HCT116 (cell line): ENCODE measurements around the gene NR6A1. TPM values are rescaled to one million over a fixed set of nuclear protein-coding genes. Genes with fewer than 3 reads are reported as not detected.

Experiments used
- ATAC-seq: fragments of 200-7000 bp; cut with Tn5 transposase; 2 replicates; pipeline ENCODE4 v1.9.1; 2020; ENCODE audit warnings: mild to moderate bottlenecking, moderate library complexity
- BruUV-seq: library from RNA; stranded (reverse); fragments of 400-500 nt; replicated peaks from 2 replicates; lab custom pipeline; 2021; lab: Mats Ljungman, UMichigan
- CTCF ChIA-PET: fragments of 300-600 bp; sonication (Branson Sonifier 250); formaldehyde crosslinking; loops from one replicate; lab custom pipeline; 2021; ENCODE audit warnings: antibody characterized with exemption; lab: Charles Lee
- POLR2A ChIA-PET: fragments of 300-600, 350-600 bp; sonication (Branson Sonifier 250); formaldehyde crosslinking; loops from one replicate; lab custom pipeline; 2021; ENCODE audit warnings: antibody characterized with exemption; lab: Charles Lee
- RAD21 ChIA-PET, 2 experiments: fragments of 300-600 bp; sonication (Branson Sonifier 250); formaldehyde crosslinking; loops; one replicate each; lab custom pipeline; 2023; ENCODE audit warnings: low total read pairs in 2 of 2; ENCODE audit not compliant: uncharacterized antibody in 2 of 2, unreplicated experiment in 2 of 2, low non-redundant PET in 1 of 2; lab: Charles Lee
- DNase-seq: peaks from one replicate; pipeline ENCODE4 v3.0.0-alpha.2; 2010; ENCODE audit warnings: low read depth, low spot score
- H2AFZ ChIP-seq: fragments of 200-600 bp; shearing (Covaris generic), sonication (generic); 2 replicates; pipeline ENCODE4 v1.6.1; 2017; ENCODE audit warnings: low read depth, mixed run types, mixed read lengths, antibody characterized with exemption, low read length; ENCODE audit not compliant: poor library complexity, severe bottlenecking
- H3K27ac ChIP-seq: 2 replicates; pipeline ENCODE4 v1.5.1; 2012; ENCODE audit warnings: low read depth, low read length
- H3K27me3 ChIP-seq: fragments of 200-600 bp; sonication (generic); 2 replicates; pipeline ENCODE4 v1.6.1; 2016; ENCODE audit warnings: mixed run types, low read length, mixed read lengths; ENCODE audit not compliant: insufficient read depth
- H3K36me3 ChIP-seq, 2 experiments: fragments of 200-500 bp in 1 of 2; fragments of 200-600 bp in 1 of 2; sonication (Bioruptor generic) in 1 of 2; sonication (generic) in 1 of 2; 2 replicates each; pipeline versions ENCODE4 v1.5.1 to v1.6.1; 2014 to 2016; ENCODE audit warnings: low read length in 2 of 2, inconsistent platforms in 1 of 2, mixed read lengths in 1 of 2, mixed run types in 1 of 2; ENCODE audit not compliant: insufficient read depth in 2 of 2, control insufficient read depth in 1 of 2
- H3K4me1 ChIP-seq, 2 experiments: fragments of 200-600 bp in 1 of 2; sonication (generic) in 1 of 2; 2 replicates each; pipeline versions ENCODE4 v1.5.1 to v1.6.1; 2012 to 2017; ENCODE audit warnings: low read length in 2 of 2, inconsistent platforms in 1 of 2, mild to moderate bottlenecking in 1 of 2, mixed read lengths in 1 of 2, mixed run types in 1 of 2, moderate library complexity in 1 of 2; ENCODE audit not compliant: insufficient read depth in 2 of 2, control insufficient read depth in 1 of 2
- H3K4me2 ChIP-seq: fragments of 200-600 bp; sonication (generic); 2 replicates; pipeline ENCODE4 v1.6.1; 2017; ENCODE audit warnings: mixed run types, low read length, mixed read lengths
- H3K4me3 ChIP-seq, 2 experiments: fragments of 200-600 bp in 1 of 2; sonication (generic) in 1 of 2; replicated peaks in 1 of 2; 2 replicates each; pipeline ENCODE4 v1.5.1; 2011 to 2016; ENCODE audit warnings: low read length in 2 of 2, control low read depth in 1 of 2, low read depth in 1 of 2, mild to moderate bottlenecking in 1 of 2, mixed read lengths in 1 of 2, mixed run types in 1 of 2
- H3K79me2 ChIP-seq: fragments of 200-600 bp; sonication (generic); 2 replicates; pipeline ENCODE4 v1.6.1; 2017; ENCODE audit warnings: mild to moderate bottlenecking, mixed run types, low read length, moderate library complexity, mixed read lengths; ENCODE audit not compliant: insufficient read depth
- H3K9ac ChIP-seq: fragments of 200-600 bp; sonication (generic); 2 replicates; pipeline ENCODE4 v1.6.1; 2016; ENCODE audit warnings: low read length, mixed read lengths
- H3K9me2 ChIP-seq: fragments of 200-600 bp; sonication (generic), shearing (Covaris generic); 2 replicates; pipeline ENCODE4 v1.6.1; 2017; ENCODE audit warnings: mixed run types, mild to moderate bottlenecking, moderate library complexity; ENCODE audit not compliant: insufficient read depth
- H3K9me3 ChIP-seq, 2 experiments: fragments of 200-500 bp in 1 of 2; fragments of 200-600 bp in 1 of 2; sonication (Bioruptor generic) in 1 of 2; sonication (generic) in 1 of 2; 2 replicates each; pipeline ENCODE4 v1.6.1; 2014 to 2017; ENCODE audit warnings: low read length in 2 of 2, mixed read lengths in 2 of 2, inconsistent platforms in 1 of 2, low read depth in 1 of 2, mild to moderate bottlenecking in 1 of 2, mixed run types in 1 of 2, moderate library complexity in 1 of 2; ENCODE audit not compliant: control insufficient read depth in 1 of 2, insufficient read depth in 1 of 2
- H4K20me1 ChIP-seq: fragments of 200-600 bp; sonication (generic), shearing (Covaris generic); 2 replicates; pipeline ENCODE4 v1.6.1; 2017; ENCODE audit warnings: mixed run types, mild to moderate bottlenecking, moderate library complexity; ENCODE audit not compliant: insufficient read depth
- ATF3 ChIP-seq: IDR thresholded peaks from 2 replicates; pipeline ENCODE4 v1.6.1; 2012
- CEBPB ChIP-seq: IDR thresholded peaks from 2 replicates; pipeline ENCODE4 v1.6.1; 2012; ENCODE audit warnings: low read depth
- CTCF ChIP-seq, 3 experiments: fragments of 200-600 bp in 1 of 3; sonication (generic) in 1 of 3; IDR thresholded peaks in 2 of 3; conservative IDR thresholded peaks in 1 of 3; 2 replicates each; pipeline ENCODE4 v1.5.1; 2012 to 2017; ENCODE audit warnings: low read depth in 2 of 3, low read length in 2 of 3, antibody characterized with exemption in 1 of 3, borderline replicate concordance in 1 of 3, control low read depth in 1 of 3, mild to moderate bottlenecking in 1 of 3, mixed read lengths in 1 of 3, mixed run types in 1 of 3, moderate library complexity in 1 of 3; ENCODE audit not compliant: insufficient read depth in 1 of 3
- EGR1 ChIP-seq: IDR thresholded peaks from 2 replicates; pipeline ENCODE4 v1.6.1; 2012; ENCODE audit warnings: low read depth
- ELF1 ChIP-seq: IDR thresholded peaks from 2 replicates; pipeline ENCODE4 v1.6.1; 2012; ENCODE audit warnings: low read depth, borderline replicate concordance
- EZH2 ChIP-seq: fragments of 200-600 bp; sonication (generic); IDR thresholded peaks from 2 replicates; pipeline ENCODE4 v1.6.1; 2017; ENCODE audit warnings: antibody characterized with exemption, mixed run types
- EZH2phosphoT487 ChIP-seq: fragments of 200-600 bp; IDR thresholded peaks from 2 replicates; pipeline ENCODE4 v1.6.1; 2018; ENCODE audit warnings: antibody characterized with exemption, borderline replicate concordance
- MAX ChIP-seq: IDR thresholded peaks from 2 replicates; pipeline ENCODE4 v1.6.1; 2012
- POLR2A ChIP-seq: IDR thresholded peaks from 2 replicates; pipeline ENCODE4 v1.7.0; 2011; ENCODE audit warnings: borderline replicate concordance; ENCODE audit not compliant: insufficient read depth, insufficient read length; ENCODE audit errors: extremely low read depth
- TCF7L2 ChIP-seq: IDR thresholded peaks from 2 replicates; pipeline ENCODE4 v1.7.0; 2011; ENCODE audit warnings: borderline replicate concordance, inconsistent platforms; ENCODE audit not compliant: insufficient read depth, insufficient read length; ENCODE audit errors: extremely low read depth
- intact Hi-C: fragments of 100-400 bp; cut with micrococcal nuclease; formaldehyde crosslinking; loops from 2 replicates; pipeline ENCODE4 v1.10.0; 2022
- total RNA-seq: library from RNA; stranded (reverse); gene quantifications from one replicate; pipeline ENCODE4 v1.2.1, GENCODE V29; 2021; ENCODE audit not compliant: unreplicated experiment

NR6A1 gene
- total RNA-seq, 1 experiment from 2014 or later: 9.9 TPM

- no peak overlapping the region for H3K9ac ChIP-seq
- TF ChIP-seq CTCF (IDR thresholded peaks at IDR 0.05 in 2 of 3, conservative IDR thresholded peaks at IDR 0.05 in 1 of 3; ENCODE audit: borderline replicate concordance in 1 of 3, insufficient read depth in 1 of 3, low read depth in 2 of 3, low read length in 2 of 3) (no peak), ATF3 (no peak)
- TF ChIP-seq, all 23 proteins: peak for 0
- no TSS peak for BruUV-seq
- RAD21 ChIA-PET: no interaction called here
- no peak overlapping the region for H3K27ac ChIP-seq
- no peaks in the 10 kb centered on the region for H4K20me1 ChIP-seq
- peak overlapping the region; percentile 7; the same call in 1 of the 2 replicates for H3K4me2 ChIP-seq
- H3K9me2 ChIP-seq: no peaks in the 10 kb centered on the region
- DNase-seq (no peak), ATAC-seq (no peak)
- intact Hi-C loops: loop anchor here (10.0 kb wide), 1 partner anchor 1449 kb away; no protein-coding TSS in a partner anchor
- H2AFZ ChIP-seq: no peak overlapping the region
- H3K4me1 ChIP-seq: peaks cover 4 to 35% of the 10 kb centered on the region in 2 experiments; a peak in 3 of 4 replicates
- POLR2A ChIA-PET: no interaction called here
- H3K4me3 ChIP-seq: no peak overlapping the region
- H3K27me3 ChIP-seq: no peaks in the 10 kb centered on the region
- CTCF ChIA-PET: interaction anchor here (1.7 kb wide), 1 partner anchor 23 kb away, joined by 5 read pairs; no protein-coding TSS in a partner anchor
- H3K9me3 ChIP-seq: no peaks in the 10 kb centered on the region
- H3K79me2 ChIP-seq: no peaks in the 10 kb centered on the region
- no peaks in the 10 kb centered on the region for H3K36me3 ChIP-seq
Measured at GRCh38 chr9:124594225-124594624, 176.9 kb downstream of the NR6A1 start.

- ChIA-PET RAD21 (no interaction called here), POLR2A (no interaction called here), CTCF (interaction anchor here (1.7 kb wide), 1 partner anchor 23 kb away, joined by 5 read pairs; no protein-coding TSS in a partner anchor)
- Histone ChIP-seq H4K20me1 (no peaks in the 10 kb centered on the region), H3K9me2 (no peaks in the 10 kb centered on the region), H3K4me1 (peaks cover 4 to 35% of the 10 kb centered on the region in 2 experiments; a peak in 3 of 4 replicates), H3K9me3 (no peaks in the 10 kb centered on the region), H3K27ac (no peak overlapping the region), H3K9ac (no peak overlapping the region), H3K36me3 (no peaks in the 10 kb centered on the region), H3K4me3 (no peak overlapping the region), H3K79me2 (no peaks in the 10 kb centered on the region), H2AFZ (no peak overlapping the region), H3K27me3 (no peaks in the 10 kb centered on the region), H3K4me2 (peak overlapping the region; percentile 7; the same call in 1 of the 2 replicates)
- no TSS peak for BruUV-seq
- intact Hi-C loops: loop anchor here (10.0 kb wide), 1 partner anchor 1449 kb away; no protein-coding TSS in a partner anchor
- no peak for DNase-seq
- no peak for ATAC-seq
- TF ChIP-seq POLR2A: no peak
- no peak for TF ChIP-seq TCF7L2
- no peak for TF ChIP-seq ATF3
- no peak for TF ChIP-seq CEBPB
- TF ChIP-seq ELF1: no peak
- TF ChIP-seq EZH2phosphoT487: no peak
- TF ChIP-seq MAX: no peak
- no peak for TF ChIP-seq EZH2
- TF ChIP-seq CTCF (IDR thresholded peaks at IDR 0.05 in 2 of 3, conservative IDR thresholded peaks at IDR 0.05 in 1 of 3; ENCODE audit: borderline replicate concordance in 1 of 3, insufficient read depth in 1 of 3, low read depth in 2 of 3, low read length in 2 of 3): no peak
- TF ChIP-seq EGR1: no peak
Measured at GRCh38 chr9:124593651-124594058, 177.5 kb downstream of the NR6A1 start.
